Naive thymus-derived CD4-positive, alpha-beta T cell (primary cell): ENCODE results near the gene PGBD5. TPM values are rescaled to one million over a fixed set of nuclear protein-coding genes. Genes with fewer than 3 reads are reported as not detected.

Source experiments
- ATAC-seq: fragments of 150-1000 bp; cut with Tn5 transposase; 2 replicates; pipeline ENCODE4 v1.10.0; 2021; ENCODE audit warnings: mild to moderate bottlenecking, moderate library complexity
- CTCF ChIA-PET: fragments of 350-600 bp; sonication (Branson Sonifier 250); formaldehyde crosslinking; loops from one replicate; lab custom pipeline; 2021; ENCODE audit warnings: antibody characterized with exemption; lab: Charles Lee
- POLR2A ChIA-PET: fragments of 350-600 bp; sonication (Branson Sonifier 250); formaldehyde crosslinking; loops from one replicate; lab custom pipeline; 2021; ENCODE audit warnings: antibody characterized with exemption, inconsistent platforms; lab: Charles Lee
- DNase-seq, 9 donors: peaks; one replicate each; pipeline versions ENCODE4 v3.0.0 to v3.0.0-alpha.2; 2020 to 2022; ENCODE audit warnings: mixed read lengths in 1 of 9
- H3K27ac ChIP-seq: one replicate; pipeline ENCODE4 v1.7.0; 2013; ENCODE audit warnings: mild to moderate bottlenecking, low read depth, low read length, moderate library complexity
- H3K27me3 ChIP-seq, 2 donors: one replicate each; pipeline ENCODE4 v1.7.0; 2013; ENCODE audit warnings: low read length in 2 of 2, mild to moderate bottlenecking in 2 of 2, moderate library complexity in 2 of 2; ENCODE audit not compliant: control insufficient read depth in 2 of 2, insufficient read depth in 2 of 2
- H3K36me3 ChIP-seq, 3 experiments: 1 replicate in 2 of 3; 2 replicates in 1 of 3; pipeline ENCODE4 v1.7.0; 2013; ENCODE audit warnings: low read length in 3 of 3, mild to moderate bottlenecking in 3 of 3, moderate library complexity in 1 of 3; ENCODE audit not compliant: insufficient read depth in 3 of 3, control insufficient read depth in 2 of 3
- H3K4me1 ChIP-seq, 2 donors: one replicate each; pipeline ENCODE4 v1.7.0; 2013; ENCODE audit warnings: low read length in 2 of 2, mild to moderate bottlenecking in 2 of 2, moderate library complexity in 1 of 2; ENCODE audit not compliant: control insufficient read depth in 2 of 2, insufficient read depth in 2 of 2
- H3K4me3 ChIP-seq: 2 replicates; pipeline ENCODE4 v1.7.0; 2013; ENCODE audit warnings: mild to moderate bottlenecking, low read length
- H3K9me3 ChIP-seq, 3 experiments: 1 replicate in 2 of 3; 2 replicates in 1 of 3; pipeline ENCODE4 v1.7.0; 2013; ENCODE audit warnings: low read length in 3 of 3; ENCODE audit not compliant: control insufficient read depth in 2 of 3
- H3K27ac Mint-ChIP-seq, 9 donors: one replicate each; pipeline ENCODE4 v1.8.0; 2020 to 2022; ENCODE audit warnings: mixed read lengths in 9 of 9, mild to moderate bottlenecking in 8 of 9, moderate library complexity in 5 of 9, inconsistent platforms in 2 of 9
- H3K27me3 Mint-ChIP-seq, 5 donors: one replicate each; pipeline ENCODE4 v1.8.0; 2021 to 2022; ENCODE audit warnings: mixed read lengths in 5 of 5, mild to moderate bottlenecking in 1 of 5
- H3K36me3 Mint-ChIP-seq, 5 donors: one replicate each; pipeline ENCODE4 v1.8.0; 2020 to 2022; ENCODE audit warnings: mixed read lengths in 5 of 5, mild to moderate bottlenecking in 3 of 5, inconsistent platforms in 1 of 5
- H3K4me1 Mint-ChIP-seq, 7 donors: one replicate each; pipeline ENCODE4 v1.8.0; 2020 to 2022; ENCODE audit warnings: mixed read lengths in 7 of 7, mild to moderate bottlenecking in 3 of 7, inconsistent platforms in 1 of 7
- H3K4me3 Mint-ChIP-seq, 10 donors: one replicate each; pipeline ENCODE4 v1.8.0; 2020 to 2022; ENCODE audit warnings: mild to moderate bottlenecking in 10 of 10, mixed read lengths in 10 of 10, moderate library complexity in 6 of 10, inconsistent platforms in 2 of 10
- H3K9me3 Mint-ChIP-seq, 11 donors: one replicate each; pipeline ENCODE4 v1.8.0; 2020 to 2022; ENCODE audit warnings: mixed read lengths in 11 of 11, mild to moderate bottlenecking in 4 of 11, inconsistent platforms in 1 of 11, moderate library complexity in 1 of 11
- intact Hi-C, 2 donors: fragments of 100-400 bp; cut with micrococcal nuclease; formaldehyde crosslinking; loops; one replicate each; pipeline ENCODE4 v1.15.1; 2023
- polyA plus RNA-seq, 2 donors: library from polyadenylated mRNA; unstranded; fragments of 300-500 nt; fragmentation: Illumina TruSeq; gene quantifications; one replicate each; pipeline ENCODE4 v1.2.3, GENCODE V29; 2021
- total RNA-seq, 6 experiments: library from RNA in 5 of 6; stranded (reverse) in 5 of 6; gene quantifications; 1 replicate in 5 of 6; 2 replicates in 1 of 6; pipeline ENCODE4 v1.2.3 and lab custom pipeline; 2021 to 2026

The PGBD5 gene
- total and polyA plus RNA-seq, 7 experiments from 2014 or later = 0.36 TPM; not detected in 6

DNA sequence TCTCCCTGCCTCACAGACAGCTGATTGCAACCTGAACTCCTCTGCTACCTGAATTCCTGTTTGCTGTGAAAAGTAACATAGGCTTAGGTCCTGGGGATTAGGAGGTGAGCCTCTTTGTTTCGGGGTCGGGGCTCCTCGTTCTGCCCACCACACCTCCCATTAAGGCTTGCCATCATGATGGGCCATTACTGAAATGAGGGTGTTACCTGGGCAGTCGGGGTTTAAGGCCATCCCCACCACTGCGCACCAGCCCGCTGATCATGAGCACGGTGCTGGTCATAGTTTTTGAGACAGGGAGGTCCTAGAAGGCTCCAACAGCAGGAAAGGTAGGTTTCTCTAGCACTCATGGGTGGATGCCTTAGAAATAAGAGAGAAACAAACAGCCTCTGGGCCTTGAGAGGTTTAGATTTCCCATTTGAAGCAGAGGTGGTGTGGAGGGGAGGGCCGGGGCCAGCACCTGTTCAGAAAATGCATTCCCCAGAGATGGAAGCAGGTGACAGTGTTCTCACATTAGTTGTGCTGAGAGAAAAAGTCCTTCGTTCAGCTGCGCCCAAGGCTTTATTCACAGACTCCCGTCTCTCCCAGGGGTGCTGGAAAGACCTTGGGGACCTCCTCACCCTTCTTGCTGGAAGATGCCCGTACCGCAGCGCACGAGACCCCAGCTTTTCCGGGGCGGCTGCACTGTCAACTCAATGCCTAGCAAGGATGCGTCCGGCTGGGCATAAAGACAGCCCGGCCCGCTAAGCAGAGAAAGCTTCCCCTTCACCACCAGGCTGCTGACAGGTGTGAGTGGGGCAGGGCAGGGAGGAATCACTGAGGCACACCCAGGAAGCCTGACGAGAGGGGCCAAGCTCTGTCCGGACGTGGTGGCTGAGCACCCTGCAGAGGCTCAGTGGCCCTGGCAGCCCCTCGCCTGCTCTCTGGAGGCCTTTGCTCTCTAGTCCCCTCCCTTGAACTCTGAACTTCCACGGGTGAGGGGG lies 125.5 kb downstream of the PGBD5 start:
- Mint-ChIP-seq H3K27me3 (peaks cover 0 to 5% (median 0%) of the 10 kb centered on the region in 5 donors), H3K4me1 (peaks cover 0 to 12% (median 0%) of the 10 kb centered on the region in 7 donors), H3K36me3 (no peaks in the 10 kb centered on the region), H3K27ac (no peak overlapping the region), H3K9me3 (no peaks in the 10 kb centered on the region), H3K4me3 (no peak overlapping the region)
- POLR2A ChIA-PET = interaction anchor here (0.7 kb wide), 1 partner anchor 19 kb away, joined by 3 read pairs; no protein-coding TSS in a partner anchor
- no peaks in the 10 kb centered on the region for H3K4me1 ChIP-seq
- DNase-seq = no peak
- no peaks in the 10 kb centered on the region for H3K9me3 ChIP-seq
- intact Hi-C loops = no loop called here
- no peak for ATAC-seq
- H3K4me3 ChIP-seq = no peak overlapping the region
- H3K36me3 ChIP-seq = no peaks in the 10 kb centered on the region
- CTCF ChIA-PET = no interaction called here
- H3K27me3 ChIP-seq = no peaks in the 10 kb centered on the region
- no peak overlapping the region for H3K27ac ChIP-seq

DNA sequence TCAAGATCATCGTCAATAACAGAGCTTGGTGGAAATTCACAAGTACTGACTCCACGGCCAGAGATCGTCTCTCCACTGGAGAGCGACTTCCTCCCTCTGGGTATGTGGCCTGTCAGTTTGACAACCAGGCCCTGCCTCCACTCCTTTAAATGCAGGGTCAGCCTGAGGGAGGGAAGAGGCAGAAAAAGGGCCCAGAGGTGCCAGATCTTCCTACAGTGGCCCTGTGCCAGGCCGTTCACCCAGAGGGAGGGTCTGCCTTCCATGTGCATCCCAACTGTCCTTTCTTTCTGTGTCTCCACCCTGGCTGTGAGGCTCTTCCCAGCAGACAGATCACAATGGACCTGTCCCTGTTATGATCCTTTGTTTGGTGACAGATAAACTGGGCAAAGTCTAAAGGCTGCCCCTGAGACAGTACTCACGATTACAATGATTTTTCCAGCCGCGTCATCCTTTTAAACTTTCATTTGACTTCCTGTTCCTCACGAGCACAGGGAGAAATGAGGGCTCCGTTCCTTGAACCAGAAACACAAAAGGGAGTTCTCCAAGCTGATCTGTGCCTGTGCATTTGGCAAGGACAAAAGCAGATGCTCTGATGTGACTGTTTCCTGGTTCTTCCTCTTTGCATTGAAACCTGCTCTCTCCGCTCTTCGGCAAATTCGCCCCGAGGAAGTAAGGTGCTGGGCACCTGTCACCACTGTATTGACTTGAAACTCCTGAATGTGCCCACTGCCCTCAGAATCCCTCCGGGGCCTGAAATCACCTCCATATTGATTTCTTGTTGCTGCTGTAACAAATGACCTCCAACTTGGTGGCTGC lies 126.7 kb downstream of the PGBD5 start:
- ChIA-PET CTCF (interaction anchor here (0.6 kb wide), 1 partner anchor 340 kb away, joined by 3 read pairs; no protein-coding TSS in a partner anchor), POLR2A (no interaction called here)
- Histone ChIP-seq H3K4me1 (no peaks in the 10 kb centered on the region), H3K27ac (no peak overlapping the region), H3K27me3 (no peaks in the 10 kb centered on the region), H3K9me3 (no peaks in the 10 kb centered on the region), H3K36me3 (no peaks in the 10 kb centered on the region), H3K4me3 (no peak overlapping the region)
- peaks cover 4 to 10% (median 6%) of the 10 kb centered on the region in 5 donors for H3K27me3 Mint-ChIP-seq
- H3K4me1 Mint-ChIP-seq = peaks cover 0 to 12% (median 0%) of the 10 kb centered on the region in 7 donors
- no peak for DNase-seq
- no peak for ATAC-seq
- intact Hi-C loops = no loop called here
- H3K9me3 Mint-ChIP-seq = no peaks in the 10 kb centered on the region
- no peak overlapping the region for H3K4me3 Mint-ChIP-seq
- H3K36me3 Mint-ChIP-seq = no peaks in the 10 kb centered on the region
- H3K27ac Mint-ChIP-seq = no peak overlapping the region

DNA sequence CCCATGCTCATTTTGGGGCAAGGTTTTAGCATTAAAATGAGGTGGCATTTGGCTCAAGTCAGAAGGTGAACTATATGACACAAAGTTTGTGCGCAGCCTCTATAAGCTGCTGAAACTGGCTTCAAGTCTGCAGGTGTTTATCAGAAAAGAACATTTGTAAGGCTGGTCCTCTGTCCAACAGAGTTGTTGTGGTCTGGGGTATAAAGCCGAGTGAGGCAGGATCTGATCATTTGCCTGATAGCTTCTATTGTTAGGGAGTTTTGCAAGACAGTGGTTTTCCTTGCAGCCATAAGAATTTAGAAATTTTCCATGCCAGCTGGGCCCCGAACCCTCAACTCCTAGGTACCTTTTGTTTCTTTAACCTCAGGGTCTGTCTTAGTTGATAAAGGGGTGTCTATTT lies 130.8 kb downstream of the PGBD5 start:
- intact Hi-C loops = no loop called here
- Histone ChIP-seq H3K4me3 (no peak overlapping the region), H3K9me3 (no peaks in the 10 kb centered on the region), H3K27ac (no peak overlapping the region), H3K36me3 (no peaks in the 10 kb centered on the region), H3K4me1 (no peaks in the 10 kb centered on the region), H3K27me3 (no peaks in the 10 kb centered on the region)
- no peak overlapping the region for H3K4me3 Mint-ChIP-seq
- ATAC-seq = no peak
- H3K36me3 Mint-ChIP-seq = no peaks in the 10 kb centered on the region
- POLR2A ChIA-PET = no interaction called here
- no peaks in the 10 kb centered on the region for H3K9me3 Mint-ChIP-seq
- H3K27ac Mint-ChIP-seq = no peak overlapping the region
- no peak for DNase-seq
- H3K27me3 Mint-ChIP-seq = peaks cover 11 to 33% (median 29%) of the 10 kb centered on the region in 5 donors
- H3K4me1 Mint-ChIP-seq = peaks cover 0 to 16% (median 5%) of the 10 kb centered on the region in 7 donors
- CTCF ChIA-PET = interaction anchor here (1.4 kb wide), 1 partner anchor 10 kb away, joined by 4 read pairs; no protein-coding TSS in a partner anchor

DNA sequence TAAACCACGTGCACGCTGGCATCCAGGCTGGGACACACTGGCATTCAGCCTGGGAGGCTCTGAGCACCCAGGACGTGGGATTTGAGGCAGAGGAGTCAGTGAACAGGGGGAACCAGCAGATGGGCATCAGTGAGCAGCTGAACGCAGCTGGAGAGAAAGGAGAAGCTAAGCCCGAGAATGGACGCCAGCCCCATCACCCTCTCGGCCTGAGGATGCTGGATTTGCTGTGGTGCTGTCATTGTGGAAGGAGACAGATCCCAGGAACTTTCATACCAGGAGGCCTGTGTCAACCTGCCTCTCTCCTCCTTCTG lies 132.8 kb downstream of the PGBD5 start:
- Mint-ChIP-seq H3K4me3 (no peak overlapping the region), H3K27me3 (peaks cover 11 to 34% (median 29%) of the 10 kb centered on the region in 5 donors), H3K27ac (no peak overlapping the region), H3K4me1 (peaks cover 0 to 16% (median 5%) of the 10 kb centered on the region in 7 donors), H3K36me3 (no peaks in the 10 kb centered on the region), H3K9me3 (no peaks in the 10 kb centered on the region)
- Histone ChIP-seq H3K27ac (no peak overlapping the region), H3K4me1 (no peaks in the 10 kb centered on the region), H3K36me3 (no peaks in the 10 kb centered on the region), H3K27me3 (no peaks in the 10 kb centered on the region), H3K4me3 (no peak overlapping the region), H3K9me3 (no peaks in the 10 kb centered on the region)
- no peak for DNase-seq
- intact Hi-C loops = no loop called here
- ChIA-PET CTCF (no interaction called here), POLR2A (no interaction called here)
- no peak for ATAC-seq

DNA sequence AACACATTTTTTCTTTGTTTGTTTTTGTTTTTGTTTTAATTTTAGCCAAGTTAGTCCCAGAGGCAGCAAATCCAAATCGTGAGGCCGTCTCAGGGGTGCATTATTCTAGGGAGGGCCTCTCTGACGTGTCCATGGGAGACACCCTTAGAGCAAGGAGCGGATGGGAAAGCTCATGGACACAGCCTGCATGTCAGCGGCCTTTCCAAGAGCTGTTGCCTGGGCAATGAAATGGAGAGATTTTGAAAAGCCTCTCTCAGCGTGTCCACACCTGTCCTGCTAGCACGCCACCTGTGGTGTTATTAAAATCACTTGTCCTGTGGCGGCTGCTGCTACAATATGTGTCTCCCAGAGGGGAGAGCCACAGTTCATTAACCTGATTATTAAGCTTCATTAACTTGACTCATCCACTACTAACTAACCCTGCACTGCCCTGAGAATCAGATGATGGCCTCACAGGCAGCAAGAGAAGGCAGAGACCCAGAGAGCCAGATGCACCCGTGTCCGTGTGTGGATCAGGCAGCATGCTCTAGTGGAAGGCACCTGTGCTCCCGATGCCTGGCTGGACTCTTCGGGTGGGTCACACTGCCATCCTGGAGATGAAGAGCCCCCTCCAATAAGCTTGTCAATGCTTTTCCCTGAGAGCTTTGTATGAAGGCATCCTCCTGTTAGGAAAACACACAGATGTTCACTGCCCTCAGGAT lies 133.3 kb downstream of the PGBD5 start:
- Mint-ChIP-seq H3K27ac (no peak overlapping the region), H3K9me3 (no peaks in the 10 kb centered on the region), H3K36me3 (no peaks in the 10 kb centered on the region), H3K27me3 (peaks cover 11 to 34% (median 29%) of the 10 kb centered on the region in 5 donors), H3K4me3 (no peak overlapping the region), H3K4me1 (peaks cover 0 to 16% (median 5%) of the 10 kb centered on the region in 7 donors)
- intact Hi-C loops = no loop called here
- H3K27me3 ChIP-seq = no peaks in the 10 kb centered on the region
- H3K4me3 ChIP-seq = no peak overlapping the region
- H3K4me1 ChIP-seq = no peaks in the 10 kb centered on the region
- no peak for ATAC-seq
- CTCF ChIA-PET = no interaction called here
- no peaks in the 10 kb centered on the region for H3K36me3 ChIP-seq
- H3K9me3 ChIP-seq = no peaks in the 10 kb centered on the region
- POLR2A ChIA-PET = no interaction called here
- H3K27ac ChIP-seq = no peak overlapping the region
- no peak for DNase-seq
